ENCODE data around the gene FCRL2.
A peak's percentile ranks its signal among the peaks of the same experiment; 100 is the strongest.
"Not testable (repeated sequence)": the region's sequence is repeated elsewhere in the genome, so short reads cannot be mapped to it uniquely, and the experiment has no call there.

FCRL2 gene

GRCh38 chr1:157753611-157754010 is 23.3 kb downstream of the FCRL2 start:
- no peak for DNase-seq

GRCh38 chr1:157751283-157751682 is 25.6 kb downstream of the FCRL2 start:
- no peak for DNase-seq

- no peak for DNase-seq
These were observed 28.6 kb downstream of the FCRL2 start for GRCh38 chr1:157748262-157748817.

GRCh38 chr1:157739229-157739901 is 37.6 kb downstream of the FCRL2 start:
- no peak for DNase-seq

GRCh38 chr1:157735991-157736390 is 40.9 kb downstream of the FCRL2 start:
- not testable (repeated sequence) for DNase-seq

- DNase-seq, result peak in 1 of 58 donors; percentile 0
These were observed 42.6 kb downstream of the FCRL2 start for GRCh38 chr1:157734321-157734720.

- no peak for DNase-seq
These were observed 44.2 kb downstream of the FCRL2 start for GRCh38 chr1:157732755-157733154.

GRCh38 chr1:157725221-157725577 is 51.7 kb downstream of the FCRL2 start:
- DNase-seq, result no peak

- no peak for DNase-seq
These were observed 52.3 kb downstream of the FCRL2 start for GRCh38 chr1:157724537-157725220.

GRCh38 chr1:157723157-157723556 is 53.8 kb downstream of the FCRL2 start:
- DNase-seq, result no peak

- DNase-seq, result no peak
These were observed 54.9 kb downstream of the FCRL2 start for GRCh38 chr1:157721985-157722384.

- DNase-seq, result no peak
These were observed 61.2 kb downstream of the FCRL2 start for GRCh38 chr1:157715736-157716135.

GRCh38 chr1:157711802-157712201 is 65.1 kb downstream of the FCRL2 start:
- no peak for DNase-seq

- DNase-seq, result no peak
These were observed 72.1 kb downstream of the FCRL2 start for GRCh38 chr1:157704878-157705277.

- no peak for DNase-seq
These were observed 73.0 kb downstream of the FCRL2 start for GRCh38 chr1:157703981-157704380.

GRCh38 chr1:157702308-157702825 is 74.6 kb downstream of the FCRL2 start:
- DNase-seq, result no peak

- DNase-seq, result no peak
These were observed 76.2 kb downstream of the FCRL2 start, which contains the start of gene FCRL3 for GRCh38 chr1:157700732-157701131. TSS of gene FCRL3 (minus strand) at chr1:157700769. CDS start at chr1:157700489, 280 bp downstream.

GRCh38 chr1:157700305-157700704 is 76.6 kb downstream of the FCRL2 start:
- DNase-seq, result no peak

GRCh38 chr1:157697781-157698569 is 79.0 kb downstream of the FCRL2 start:
- DNase-seq, result no peak

- no peak for DNase-seq
These were observed 79.8 kb downstream of the FCRL2 start for GRCh38 chr1:157696966-157697628.

Measured in anterior cingulate cortex (tissue), 58 donors.